Endothelial cell of umbilical vein (primary cell): ENCODE results near the gene ASCL5. TPM values are rescaled to one million over a fixed set of nuclear protein-coding genes. Genes with fewer than 3 reads are reported as not detected.

Experiments
- BruUV-seq: library from RNA; stranded (reverse); fragments of 400-500 nt; replicated peaks from 2 replicates; lab custom pipeline; 2021; lab: Mats Ljungman, UMichigan
- CTCF ChIA-PET: fragments of 300-600, 350-600 bp; sonication (Branson Sonifier 250); formaldehyde crosslinking; loops from one replicate; lab custom pipeline; 2021; ENCODE audit warnings: antibody characterized with exemption, inconsistent platforms; lab: Charles Lee
- POLR2A ChIA-PET: fragments of 300-600, 350-600 bp; sonication (Branson Sonifier 250); formaldehyde crosslinking; loops from one replicate; lab custom pipeline; 2021; ENCODE audit warnings: antibody characterized with exemption, inconsistent platforms; lab: Charles Lee
- DNase-seq: peaks from one replicate; pipeline ENCODE4 v3.0.0-alpha.2; 2011; ENCODE audit warnings: low read depth, low spot score
- FAIRE-seq: peaks from 2 replicates; lab custom pipeline; 2011; peaks lifted over from hg19 to GRCh38; lab: Jason Lieb, UNC
- H2AFZ ChIP-seq: 2 replicates; pipeline ENCODE4 v1.6.0; 2012; ENCODE audit warnings: low read depth, low read length, control low read depth, inconsistent platforms
- H3K27ac ChIP-seq: 2 replicates; pipeline ENCODE4 v1.5.1; 2011; ENCODE audit warnings: low read depth, mild to moderate bottlenecking, control low read depth, low read length, moderate library complexity; ENCODE audit not compliant: insufficient read depth
- H3K27me3 ChIP-seq, 2 experiments: 2 replicates each; pipeline versions ENCODE4 v1.6.0 to v1.6.1; 2011; ENCODE audit warnings: low read length in 2 of 2, mixed read lengths in 1 of 2; ENCODE audit not compliant: control insufficient read depth in 2 of 2, insufficient read depth in 2 of 2
- H3K36me3 ChIP-seq, 2 experiments: 2 replicates in 1 of 2; 3 replicates in 1 of 2; pipeline ENCODE4 v1.5.1; 2011; ENCODE audit warnings: low read length in 2 of 2, mild to moderate bottlenecking in 1 of 2, moderate library complexity in 1 of 2; ENCODE audit not compliant: control insufficient read depth in 2 of 2, insufficient read depth in 2 of 2; ENCODE audit errors: extremely low read depth in 1 of 2
- H3K4me1 ChIP-seq: 3 replicates; pipeline ENCODE4 v1.5.1; 2011; ENCODE audit warnings: mild to moderate bottlenecking, low read length; ENCODE audit not compliant: control insufficient read depth, insufficient read depth; ENCODE audit errors: extremely low read depth
- H3K4me2 ChIP-seq: 2 replicates; pipeline ENCODE4 v1.6.1; 2011; ENCODE audit warnings: low read length, control low read depth, mixed read lengths; ENCODE audit not compliant: insufficient read depth
- H3K4me3 ChIP-seq, 3 experiments: fragments of 200-600 bp in 1 of 3; sonication (generic), shearing (Covaris generic) in 1 of 3; replicated peaks in 1 of 3; 2 replicates each; pipeline ENCODE4 v1.5.1; 2011 to 2016; ENCODE audit warnings: control low read depth in 3 of 3, low read length in 3 of 3, mild to moderate bottlenecking in 2 of 3, inconsistent platforms in 1 of 3, low read depth in 1 of 3, moderate library complexity in 1 of 3; ENCODE audit not compliant: insufficient read depth in 1 of 3
- H3K79me2 ChIP-seq: 2 replicates; pipeline ENCODE4 v1.6.0; 2012; ENCODE audit warnings: low read length, inconsistent platforms; ENCODE audit not compliant: control insufficient read depth, insufficient read depth
- H3K9ac ChIP-seq: replicated peaks from 2 replicates; pipeline ENCODE3; 2011; ENCODE audit warnings: low read length, control low read depth; ENCODE audit not compliant: insufficient read depth; ENCODE audit errors: extremely low read depth
- H3K9me1 ChIP-seq: replicated peaks from 3 replicates; pipeline ENCODE4 v1.6.0; 2011; ENCODE audit warnings: mild to moderate bottlenecking, low read length; ENCODE audit not compliant: control insufficient read depth, insufficient read depth; ENCODE audit errors: extremely low read depth
- H3K9me3 ChIP-seq: replicated peaks from 2 replicates; pipeline ENCODE4 v1.5.1; 2012; ENCODE audit warnings: low read length, inconsistent platforms; ENCODE audit not compliant: control insufficient read depth, insufficient read depth
- H4K20me1 ChIP-seq: replicated peaks from 2 replicates; pipeline ENCODE3; 2011; ENCODE audit warnings: mild to moderate bottlenecking, low read length; ENCODE audit not compliant: control insufficient read depth, insufficient read depth; ENCODE audit errors: extremely low read depth
- CTCF ChIP-seq, 2 donors: IDR thresholded peaks; 1 replicate in 1 of 2; 2 replicates in 1 of 2; pipeline ENCODE4 v1.5.1; 2011; ENCODE audit warnings: low read length in 2 of 2, mild to moderate bottlenecking in 2 of 2, moderate library complexity in 2 of 2, control low read depth in 1 of 2, inconsistent platforms in 1 of 2, low read depth in 1 of 2; ENCODE audit not compliant: insufficient read depth in 1 of 2; ENCODE audit errors: extremely low read depth in 1 of 2
- EZH2 ChIP-seq: IDR thresholded peaks from 2 replicates; pipeline ENCODE4 v1.6.1; 2012; ENCODE audit warnings: borderline replicate concordance, low read depth, mild to moderate bottlenecking, moderate library complexity, low read length, inconsistent platforms; ENCODE audit not compliant: severe bottlenecking
- GATA2 ChIP-seq: IDR thresholded peaks from 2 replicates; pipeline ENCODE4 v1.7.0; 2011; ENCODE audit warnings: low read depth, mild to moderate bottlenecking, moderate library complexity, mixed read lengths, low read length; ENCODE audit not compliant: insufficient read length, insufficient read depth
- MAX ChIP-seq: IDR thresholded peaks from 2 replicates; pipeline ENCODE4 v1.6.1; 2011; ENCODE audit not compliant: insufficient read depth, insufficient read length
- MYC ChIP-seq: IDR thresholded peaks from one replicate; pipeline ENCODE4 v1.6.1; 2011; ENCODE audit warnings: mild to moderate bottlenecking, low read depth, low read length
- POLR2A ChIP-seq: IDR thresholded peaks from 2 replicates; pipeline ENCODE4 v1.6.1; 2012; ENCODE audit warnings: low read depth, mild to moderate bottlenecking, control low read depth, low read length
- POLR2AphosphoS5 ChIP-seq: IDR thresholded peaks from 2 replicates; pipeline ENCODE4 v1.6.1; 2012; ENCODE audit warnings: low read depth, mild to moderate bottlenecking, control low read depth, low read length, moderate library complexity; ENCODE audit not compliant: insufficient read depth
- dilution Hi-C: fragments of 300-500 bp; cut with MboI; formaldehyde crosslinking; loops from one replicate; pipeline ENCODE4 v1.15.0; 2019; ENCODE audit warnings: low sequenced_read_pairs; ENCODE audit not compliant: extremely low pct_ligation_motif_present
- intact Hi-C: fragments of 100-400 bp; cut with micrococcal nuclease; formaldehyde crosslinking; loops from one replicate; pipeline ENCODE4 v1.10.0; 2022
- polyA plus RNA-seq, 4 experiments: library from polyadenylated mRNA; depleted of rRNA in 3 of 4; stranded (reverse) in 3 of 4; unstranded in 1 of 4; fragments of >200 nt; gene quantifications; 2 replicates each; pipeline versions ENCODE4 v1.2.1 to v1.2.3, GENCODE V29; 2011 to 2012; ENCODE audit warnings: missing spikeins in 1 of 4
- total RNA-seq: library from RNA; stranded (reverse); gene quantifications from 2 replicates; pipeline ENCODE4 v1.2.3, GENCODE V29; 2021

ASCL5 gene
- total and polyA plus RNA-seq, 2 donors (not counting 3 experiments of a cell fraction or from before 2014, with no cell fraction given): not detected

- DNase-seq (no peak), FAIRE-seq (no peak)
- Histone ChIP-seq H2AFZ (peak overlapping the region; percentile 99), H3K36me3 (no peaks in the 10 kb centered on the region), H3K27ac (no peak overlapping the region), H3K4me2 (peak overlapping the region; percentile 69), H4K20me1 (no peaks in the 10 kb centered on the region), H3K4me3 (no peak overlapping the region), H3K9me1 (no peaks in the 10 kb centered on the region), H3K9ac (no peak overlapping the region), H3K4me1 (peaks cover 9% of the 10 kb centered on the region), H3K9me3 (no peaks in the 10 kb centered on the region), H3K79me2 (no peaks in the 10 kb centered on the region), H3K27me3 (peaks cover 9 to 11% of the 10 kb centered on the region in 2 experiments)
- TF ChIP-seq POLR2A (no peak), MYC (no peak), MAX (no peak), EZH2 (no peak), POLR2AphosphoS5 (no peak), CTCF (IDR thresholded peaks at IDR 0.05; ENCODE audit: extremely low read depth in 1 of 2, insufficient read depth in 1 of 2, low read depth in 1 of 2, low read length in 2 of 2) (no peak), GATA2 (no peak)
- dilution Hi-C loops (no loop called here), intact Hi-C loops (loop anchor here (1.0 kb wide), 1 partner anchor 16 kb away; the partner anchor contains the start of gene TMEM9)
- ChIA-PET CTCF (interaction anchor here (2.2 to 2.4 kb wide), 2 partner anchors 11 to 16 kb away, joined by 9 to 15 read pairs; partner anchors contain the start of gene TMEM9), POLR2A (no interaction called here)
- no TSS peak for BruUV-seq
Observed at GRCh38 chr1:201169971-201170532, 43.1 kb upstream of the ASCL5 start.
